ENCODE measurements around the gene NUMBL. TPM values are rescaled to one million over a fixed set of nuclear protein-coding genes. Genes with fewer than 3 reads are reported as not detected.

NUMBL gene
- total and polyA plus RNA-seq, 4 donors: 1.1 to 4.6 (median 2.7) TPM

DNA sequence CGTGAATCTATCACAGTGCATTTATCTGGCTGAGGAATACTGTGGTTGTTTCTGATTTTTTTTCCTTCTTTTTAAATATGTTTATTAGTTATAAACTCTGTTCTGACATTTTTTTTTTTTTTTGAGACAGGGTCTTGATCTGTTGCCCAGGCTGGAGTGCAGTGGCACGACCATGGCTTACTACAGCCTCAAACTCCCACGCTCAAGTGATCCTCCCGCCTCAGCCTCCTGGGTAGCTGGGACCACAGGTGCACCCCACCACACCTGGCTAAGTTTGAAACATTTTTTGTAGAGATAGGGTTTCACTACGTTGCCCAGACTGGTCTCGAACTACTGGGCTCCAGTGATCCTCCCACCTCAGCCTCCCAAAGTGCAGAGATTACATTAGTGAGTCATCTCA lies 6.6 kb upstream of the NUMBL start:
- no peak overlapping the region for H3K27ac ChIP-seq (ENCODE audit: low read depth in 1 of 2, low read length in 2 of 2)
- WGBS: 95% methylated on average over 6 of the region's 6 CpGs
- no peak overlapping the region for H3K4me3 ChIP-seq (ENCODE audit: low read depth in 1 of 3, low read length in 3 of 3)
- no peak for TF ChIP-seq NR2F2 (IDR thresholded peaks at IDR 0.05)
- no peak for TF ChIP-seq RAD21 (IDR thresholded peaks at IDR 0.05)
- TF ChIP-seq FOXA2 (IDR thresholded peaks at IDR 0.05): no peak
- TF ChIP-seq EGR1 (IDR thresholded peaks at IDR 0.05; ENCODE audit: low read depth in 2 of 2): no peak
- no peak for TF ChIP-seq YY1 (IDR thresholded peaks at IDR 0.05)
- TF ChIP-seq REST (IDR thresholded peaks at IDR 0.05): no peak
- TF ChIP-seq, protein P1, sequence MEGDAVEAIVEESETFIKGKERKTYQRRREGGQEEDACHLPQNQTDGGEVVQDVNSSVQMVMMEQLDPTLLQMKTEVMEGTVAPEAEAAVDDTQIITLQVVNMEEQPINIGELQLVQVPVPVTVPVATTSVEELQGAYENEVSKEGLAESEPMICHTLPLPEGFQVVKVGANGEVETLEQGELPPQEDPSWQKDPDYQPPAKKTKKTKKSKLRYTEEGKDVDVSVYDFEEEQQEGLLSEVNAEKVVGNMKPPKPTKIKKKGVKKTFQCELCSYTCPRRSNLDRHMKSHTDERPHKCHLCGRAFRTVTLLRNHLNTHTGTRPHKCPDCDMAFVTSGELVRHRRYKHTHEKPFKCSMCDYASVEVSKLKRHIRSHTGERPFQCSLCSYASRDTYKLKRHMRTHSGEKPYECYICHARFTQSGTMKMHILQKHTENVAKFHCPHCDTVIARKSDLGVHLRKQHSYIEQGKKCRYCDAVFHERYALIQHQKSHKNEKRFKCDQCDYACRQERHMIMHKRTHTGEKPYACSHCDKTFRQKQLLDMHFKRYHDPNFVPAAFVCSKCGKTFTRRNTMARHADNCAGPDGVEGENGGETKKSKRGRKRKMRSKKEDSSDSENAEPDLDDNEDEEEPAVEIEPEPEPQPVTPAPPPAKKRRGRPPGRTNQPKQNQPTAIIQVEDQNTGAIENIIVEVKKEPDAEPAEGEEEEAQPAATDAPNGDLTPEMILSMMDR (IDR thresholded peaks at IDR 0.05; ENCODE audit: low read depth, low read length, missing input control): no peak
- TF ChIP-seq FOXA1 (IDR thresholded peaks at IDR 0.05): no peak
- no peak for TF ChIP-seq HNF4G (IDR thresholded peaks at IDR 0.05)
- no peak for TF ChIP-seq GABPA (IDR thresholded peaks at IDR 0.05 in 1 of 2, conservative IDR thresholded peaks at IDR 0.05 in 1 of 2)
- no peak for TF ChIP-seq JUND (IDR thresholded peaks at IDR 0.05)
- no peak for TF ChIP-seq ATF3 (IDR thresholded peaks at IDR 0.05)
- no peak for TF ChIP-seq TAF1 (conservative IDR thresholded peaks at IDR 0.05)
- no peak for TF ChIP-seq SP1 (IDR thresholded peaks at IDR 0.05)
- no peak for TF ChIP-seq HNF4A (conservative IDR thresholded peaks at IDR 0.05)
- no peak for TF ChIP-seq MAX (IDR thresholded peaks at IDR 0.05)
- TF ChIP-seq RXRA (IDR thresholded peaks at IDR 0.05): no peak
- TF ChIP-seq ZBTB33 (IDR thresholded peaks at IDR 0.05): no peak
- H3K9me3 ChIP-seq (ENCODE audit: control insufficient read depth in 4 of 4, low read length in 3 of 4): no peaks in the 10 kb centered on the region
- peaks cover 0 to 5% (median 0%) of the 10 kb centered on the region in 4 donors for H3K4me1 ChIP-seq (ENCODE audit: control insufficient read depth in 4 of 4, insufficient read depth in 4 of 4, low read length in 3 of 4)
- no peak for DNase-seq (ENCODE audit: low spot score)
- no peaks in the 10 kb centered on the region for H3K27me3 ChIP-seq (ENCODE audit: control insufficient read depth in 4 of 4, insufficient read depth in 4 of 4, low read length in 3 of 4)
- H3K36me3 ChIP-seq (ENCODE audit: control insufficient read depth in 4 of 4, insufficient read depth in 3 of 4, low read depth in 1 of 4, low read length in 3 of 4): peaks cover 4 to 33% (median 11%) of the 10 kb centered on the region in 4 donors
- H3K9ac ChIP-seq (ENCODE audit: low read depth in 1 of 2, low read length in 2 of 2): no peak overlapping the region

All from liver (tissue), 9 donors.